DMS53 treated with DMSO at 0.1 percent for 48 hours (cell line): Measurements from ENCODE around the gene TNRC6C.
"Not testable (repeated sequence)": the region's sequence is repeated elsewhere in the genome, so short reads cannot be mapped to it uniquely, and the experiment has no call there.

ENCODE experiments used
- DNase-seq: peaks from one replicate; lab custom pipeline; 2025; ENCODE audit not compliant: unreplicated experiment; lab: John Stamatoyannopoulos, UW

Gene TNRC6C

DNA sequence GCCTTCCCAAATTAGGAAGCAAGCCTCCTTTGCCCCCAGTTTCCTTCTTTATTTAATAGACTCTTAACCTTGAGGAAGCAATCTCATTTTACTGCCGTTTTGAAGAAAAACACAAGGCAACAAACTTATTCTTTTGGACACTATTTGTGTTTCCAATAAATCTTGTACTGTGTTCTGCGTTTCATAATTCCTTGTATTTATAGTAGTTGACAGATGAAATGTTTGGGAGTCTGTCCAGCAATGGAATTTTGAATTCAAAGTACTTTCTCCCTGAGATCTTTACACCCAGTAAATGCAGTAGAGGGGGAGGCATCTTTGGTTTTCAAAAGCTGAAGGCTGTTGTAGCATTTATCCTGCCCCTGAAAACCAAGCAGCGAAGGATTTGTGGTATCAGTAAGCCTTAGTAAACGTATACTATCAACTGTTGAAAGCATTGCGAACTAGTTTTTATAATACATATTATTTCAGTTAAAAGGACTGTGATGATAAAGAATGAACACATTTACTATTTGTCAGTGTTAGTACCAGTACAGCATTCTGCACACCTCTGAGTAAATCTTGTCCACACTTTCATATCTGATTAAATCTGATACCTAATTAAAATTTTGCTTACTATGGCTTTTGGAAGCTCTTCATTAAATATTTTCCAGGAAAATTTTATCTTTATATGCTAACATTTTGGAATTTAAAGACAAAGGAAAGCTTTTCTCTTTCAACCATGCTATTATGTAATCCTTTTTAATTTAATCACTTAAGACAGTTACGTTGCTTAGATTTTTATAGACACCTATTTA, 83.1 kb downstream of the TNRC6C start:
- no peak for DNase-seq

GRCh38 chr17:78042542-78042941, 84.0 kb downstream of the TNRC6C start:
- no peak for DNase-seq

GRCh38 chr17:78043031-78043430, 84.5 kb downstream of the TNRC6C start:
- DNase-seq: no peak

DNA sequence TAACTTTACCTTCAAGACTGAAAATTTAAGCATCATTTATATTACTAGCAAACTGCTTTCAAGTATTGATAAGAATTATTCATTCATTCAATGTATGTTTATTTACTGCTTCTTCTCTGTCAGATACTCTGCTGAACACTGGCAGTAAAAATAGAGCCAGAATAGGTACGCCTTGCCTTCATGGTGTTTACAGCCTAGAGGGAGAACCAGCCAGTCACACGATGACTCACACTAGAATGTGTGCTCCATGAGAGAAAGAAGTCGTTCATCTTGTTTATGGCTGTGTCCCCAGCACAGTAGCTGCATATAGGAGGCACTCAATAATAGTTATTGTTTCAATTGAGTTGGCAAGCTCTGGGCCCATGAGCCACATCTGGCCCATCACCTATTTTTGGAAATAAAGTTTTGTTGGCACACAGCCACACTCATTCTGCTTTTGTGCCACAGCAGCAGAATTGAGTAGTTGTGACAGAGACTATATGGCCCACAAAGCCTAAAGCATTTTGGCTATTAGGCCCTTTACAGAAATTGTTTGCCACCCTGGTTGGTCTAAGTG, 85.9 kb downstream of the TNRC6C start:
- no peak for DNase-seq

GRCh38 chr17:78045316-78045715, 86.8 kb downstream of the TNRC6C start:
- no peak for DNase-seq

- no peak for DNase-seq
These were observed 88.4 kb downstream of the TNRC6C start for GRCh38 chr17:78046923-78047322.

- DNase-seq: no peak
These were observed 90.1 kb downstream of the TNRC6C start for GRCh38 chr17:78048346-78049292.

GRCh38 chr17:78049609-78050008, 91.1 kb downstream of the TNRC6C start:
- DNase-seq: no peak

DNA sequence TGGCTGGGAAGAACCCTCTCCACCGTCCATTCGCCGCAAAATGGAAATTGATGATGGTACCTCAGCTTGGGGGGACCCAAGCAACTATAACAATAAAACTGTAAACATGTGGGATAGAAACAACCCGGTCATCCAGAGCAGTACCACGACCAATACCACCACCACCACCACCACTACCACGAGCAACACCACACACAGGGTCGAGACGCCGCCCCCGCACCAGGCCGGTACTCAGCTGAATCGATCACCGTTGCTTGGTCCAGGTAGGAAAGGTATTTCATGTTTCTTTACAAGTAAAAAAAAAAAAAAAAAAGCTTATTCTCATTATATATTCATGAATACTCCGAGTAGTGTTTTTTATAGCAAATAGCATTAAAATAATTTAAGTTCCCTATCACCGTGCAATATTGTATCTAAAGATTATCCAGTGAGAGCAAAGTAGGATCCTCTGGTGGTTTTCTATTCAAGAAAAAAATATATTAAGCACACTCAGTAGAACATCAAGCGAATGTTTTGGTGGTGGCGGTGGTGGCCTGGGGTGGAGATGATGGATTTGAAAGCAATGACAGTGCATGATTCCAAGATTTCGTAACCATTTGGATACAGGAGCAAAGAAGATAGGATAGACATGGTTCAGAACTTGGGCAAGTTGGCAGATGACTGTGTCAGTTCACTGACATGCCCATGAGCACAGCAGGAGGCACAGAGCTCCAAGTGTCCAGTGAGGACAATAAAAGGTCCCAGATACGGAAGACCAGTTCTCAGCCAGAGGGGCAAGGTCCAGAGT, 92.9 kb downstream of the TNRC6C start:
- no peak for DNase-seq

DNA sequence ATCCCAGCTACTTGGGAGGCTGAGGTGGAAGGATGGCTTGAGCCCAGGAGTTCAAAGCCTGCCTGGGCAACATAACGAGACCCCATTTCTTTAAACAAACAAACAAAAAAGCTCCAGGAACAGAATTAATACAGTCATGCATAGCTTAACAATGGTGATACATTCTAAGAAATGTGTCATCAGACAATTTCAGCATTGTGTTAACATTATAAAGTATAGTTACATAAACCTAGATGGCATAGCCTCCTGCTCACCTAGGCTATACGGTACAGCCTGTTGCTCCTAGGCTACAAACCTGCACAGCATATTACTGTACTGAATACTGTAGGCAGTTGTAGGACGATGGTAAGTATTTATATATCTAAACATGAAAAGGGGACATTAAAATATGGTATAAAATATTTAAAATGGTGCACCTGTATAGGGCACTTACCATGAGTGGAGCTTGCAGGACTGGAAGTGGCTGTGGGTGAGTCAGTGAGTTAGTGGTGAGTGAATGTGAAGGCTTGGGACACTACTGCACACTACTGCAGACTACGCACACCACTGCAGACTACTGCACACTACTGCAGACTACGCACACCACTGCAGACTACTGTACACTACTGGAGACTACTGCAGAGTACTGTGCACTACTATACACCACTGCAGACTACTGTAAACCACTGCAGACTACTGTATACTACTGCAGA, 95.4 kb downstream of the TNRC6C start:
- no peak for DNase-seq

GRCh38 chr17:78057113-78057740, 98.7 kb downstream of the TNRC6C start:
- no peak for DNase-seq

DNA sequence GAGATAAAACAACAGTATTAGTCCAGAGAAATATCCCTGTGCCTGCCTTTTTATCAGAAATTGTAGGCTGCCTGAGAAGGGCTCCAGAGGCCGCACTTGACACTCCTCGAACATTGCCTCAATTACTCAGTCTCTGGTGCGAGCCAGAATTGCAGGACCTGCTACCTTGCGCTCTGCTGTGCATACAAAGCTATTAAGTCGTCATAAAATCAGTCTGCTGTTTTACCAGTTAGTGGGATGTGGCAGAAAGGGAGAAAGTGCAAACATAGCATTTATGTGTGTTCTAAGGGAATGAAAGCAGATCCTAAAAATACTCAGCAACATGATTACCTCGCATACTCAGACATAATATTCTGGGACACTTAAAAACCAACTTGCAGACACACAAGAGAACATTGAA, 99.5 kb downstream of the TNRC6C start:
- DNase-seq: no peak

- DNase-seq: no peak
These were observed 100.1 kb downstream of the TNRC6C start for GRCh38 chr17:78058581-78058980.

- DNase-seq: no peak
These were observed 104.1 kb downstream of the TNRC6C start for GRCh38 chr17:78062596-78062995.

DNA sequence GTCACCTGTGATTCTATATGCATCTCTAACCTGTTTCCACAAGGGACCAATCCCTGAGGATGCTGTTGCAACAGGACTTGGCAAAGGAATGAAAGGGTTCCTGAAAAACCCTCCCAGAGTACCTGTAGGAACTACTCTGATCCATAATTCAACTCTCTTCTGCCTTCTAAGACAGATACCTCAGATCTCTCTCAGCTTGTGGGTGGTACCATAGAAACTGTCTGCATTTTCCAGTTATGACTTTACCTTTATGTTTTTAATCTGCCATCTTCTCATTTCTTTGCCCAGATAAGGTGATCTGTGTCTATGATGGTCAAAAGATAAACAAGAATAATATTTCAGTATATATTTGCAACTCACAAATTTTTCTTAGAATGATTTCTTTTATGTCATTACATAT, 105.0 kb downstream of the TNRC6C start:
- no peak for DNase-seq

DNA sequence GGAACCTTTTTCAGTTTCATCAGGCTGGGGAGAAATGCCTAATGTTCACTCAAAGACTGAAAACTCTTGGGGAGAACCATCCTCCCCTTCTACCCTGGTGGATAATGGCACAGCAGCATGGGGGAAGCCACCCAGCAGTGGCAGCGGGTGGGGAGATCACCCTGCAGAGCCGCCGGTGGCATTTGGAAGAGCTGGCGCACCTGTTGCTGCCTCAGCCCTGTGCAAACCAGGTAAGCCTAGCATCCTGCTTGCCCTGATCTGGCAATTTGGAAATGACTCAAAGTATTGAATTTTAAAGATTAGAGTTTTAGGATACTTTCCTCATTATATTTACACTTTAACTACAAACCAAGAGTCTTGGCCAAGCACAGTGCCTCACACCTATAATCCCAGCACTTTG, 106.2 kb downstream of the TNRC6C start:
- no peak for DNase-seq

GRCh38 chr17:78066976-78067375, 108.5 kb downstream of the TNRC6C start:
- DNase-seq: not testable (repeated sequence)

GRCh38 chr17:78069695-78070094, 111.2 kb downstream of the TNRC6C start:
- no peak for DNase-seq

- DNase-seq: no peak
These were observed 114.5 kb downstream of the TNRC6C start for GRCh38 chr17:78072961-78073360.

GRCh38 chr17:78075011-78075410, 116.5 kb downstream of the TNRC6C start:
- DNase-seq: no peak
